HUDEP-2 (cell line): ENCODE results near the gene BTRC.
"Not testable (repeated sequence)": the region's sequence is repeated elsewhere in the genome, so short reads cannot be mapped to it uniquely, and the experiment has no call there.

ENCODE experiments used
- DNase-seq, 76 experiments: peaks; one replicate each; lab custom pipeline; 2025; ENCODE audit not compliant: unreplicated experiment in 76 of 76; lab: John Stamatoyannopoulos, UW

The BTRC gene

GRCh38 chr10:101576211-101576863 lies 222.4 kb downstream of the BTRC start:
- DNase-seq = peak in 26 of 76 experiments; percentile 6 to 45 (median 24)

- DNase-seq = no peak
These were observed 223.3 kb downstream of the BTRC start for GRCh38 chr10:101577121-101577871.

DNA sequence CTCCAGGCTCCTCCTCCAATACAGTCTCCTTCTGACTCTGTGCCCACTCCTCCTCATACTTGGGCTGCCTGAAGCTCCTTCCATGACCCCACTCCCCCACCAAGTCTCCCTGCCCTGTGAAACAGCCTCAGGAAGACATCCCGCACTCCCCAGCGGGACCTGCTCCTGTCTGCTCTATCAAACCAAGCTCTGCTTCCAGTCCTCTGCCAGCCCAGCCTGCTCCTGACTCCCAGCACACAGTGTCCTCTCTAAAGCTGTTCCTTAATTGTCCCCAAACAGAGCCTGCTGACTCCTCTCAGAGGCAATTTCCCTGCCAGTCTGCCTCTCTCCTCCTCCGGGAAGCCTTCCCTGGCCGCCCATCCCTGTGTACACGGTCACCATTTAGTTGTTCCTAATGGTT lies 224.2 kb downstream of the BTRC start:
- no peak for DNase-seq

DNA sequence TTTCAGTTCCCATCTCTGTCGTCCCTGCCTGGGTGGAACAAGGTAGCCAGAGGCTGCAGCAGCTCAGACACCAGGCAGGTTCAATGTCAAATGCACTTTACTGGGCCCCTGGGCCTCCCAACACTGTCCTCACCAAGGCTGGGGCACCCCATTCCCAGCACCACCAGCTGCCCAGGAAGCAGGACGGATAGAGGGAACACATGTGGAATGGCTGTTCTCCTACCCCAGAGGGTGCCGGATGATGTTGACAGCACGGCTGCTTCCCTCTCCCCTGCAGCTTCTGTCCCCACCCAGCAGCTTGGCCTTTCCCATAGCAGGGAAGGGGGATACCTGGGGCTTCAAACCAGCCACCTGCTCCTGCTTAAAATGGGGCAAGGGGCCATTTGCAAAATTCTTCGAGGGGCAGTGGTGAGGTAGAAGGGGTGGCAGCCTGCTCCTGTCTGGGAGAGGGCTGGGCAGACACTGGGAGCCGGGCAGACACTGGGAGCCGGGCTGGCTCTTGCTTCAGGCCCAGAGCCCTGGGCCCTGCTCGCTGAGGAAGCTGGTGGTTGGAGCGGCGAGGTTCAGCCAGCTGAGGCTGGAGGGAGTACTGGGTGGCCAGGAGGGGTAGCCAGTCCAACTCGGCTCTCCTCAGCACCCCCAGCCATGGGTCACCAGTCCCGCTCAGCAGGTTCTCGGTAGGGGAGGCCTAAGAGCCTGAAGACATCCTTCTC lies 225.0 kb downstream of the BTRC start:
- no peak for DNase-seq

DNA sequence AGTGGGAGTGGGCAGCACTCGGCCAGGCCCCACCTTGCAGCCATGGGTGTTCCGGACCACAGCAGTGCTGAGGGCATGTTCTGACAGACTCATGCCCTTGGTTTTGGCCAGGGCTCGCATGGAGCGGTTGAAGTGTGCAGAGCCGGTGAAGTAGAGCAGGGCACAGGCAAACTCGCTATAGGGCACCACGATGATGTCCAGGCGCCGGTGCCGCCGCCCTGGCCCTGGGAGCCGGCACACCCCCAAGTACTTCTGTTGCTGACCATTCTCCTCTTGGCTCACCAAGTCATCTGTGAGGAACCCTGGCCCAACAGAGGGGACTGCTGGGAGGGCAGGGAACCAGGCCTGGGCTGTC lies 225.5 kb downstream of the BTRC start:
- DNase-seq = no peak

GRCh38 chr10:101580486-101581399 lies 226.8 kb downstream of the BTRC start:
- DNase-seq = no peak

- DNase-seq = no peak
These were observed 231.9 kb downstream of the BTRC start for GRCh38 chr10:101585841-101586240.

DNA sequence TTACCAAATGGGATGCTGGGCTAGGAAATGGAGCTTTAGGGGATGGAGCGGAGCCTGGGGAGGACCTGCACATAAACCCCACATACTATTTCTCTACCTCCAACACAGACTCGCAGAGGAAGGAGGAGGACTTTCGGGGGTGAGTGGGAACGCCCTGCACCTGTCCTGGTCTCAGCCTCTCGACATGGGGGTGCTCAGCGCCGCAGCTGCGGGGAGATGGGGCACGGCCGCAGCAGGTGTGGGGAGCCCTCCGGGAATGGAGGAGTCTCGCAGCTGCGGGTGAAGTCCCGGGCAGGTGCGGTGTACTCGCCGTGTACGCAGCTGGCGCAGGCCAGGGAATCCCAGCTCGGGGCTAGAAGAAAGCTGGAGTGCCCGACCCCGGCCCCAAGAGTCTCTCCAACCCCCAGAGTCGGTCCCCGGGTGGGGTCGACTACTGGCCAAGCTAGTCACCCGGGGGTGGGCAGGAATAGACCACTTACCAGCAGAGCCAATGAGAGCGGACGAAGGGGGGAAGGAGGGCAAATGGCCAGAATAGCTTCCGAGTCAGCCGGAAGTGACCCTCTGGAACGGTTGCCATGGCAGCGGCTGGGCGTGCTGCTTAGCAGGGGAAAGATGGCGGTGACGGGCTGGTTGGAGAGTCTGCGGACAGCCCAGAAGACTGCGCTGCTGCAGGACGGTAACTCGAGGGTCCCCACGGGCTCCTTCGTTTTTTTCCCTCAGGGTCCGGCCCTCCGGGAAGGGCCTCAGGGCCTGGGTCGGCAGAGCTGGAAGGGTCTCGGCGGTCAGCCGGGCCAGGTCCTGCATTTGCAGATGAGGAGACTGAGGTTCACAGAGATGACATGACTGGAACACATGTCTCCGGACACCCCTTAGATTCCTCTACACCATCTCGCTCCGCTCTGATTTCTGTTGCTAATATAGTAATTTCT lies 234.0 kb downstream of the BTRC start, which contains the start of the genes DPCD and POLL:
Gene DPCD, plus strand, starts transcription at position 597 of the 929 bp plus-strand sequence. Its CDS starts 16 bp downstream, at position 613.
Gene POLL, minus strand, starts transcription at position 533 of the 929 bp plus-strand sequence. CDS start 897 bp downstream, outside the sequence.
- peak in 75 of 76 experiments; percentile 14 to 96 (median 87) for DNase-seq

- DNase-seq = peak in 27 of 76 experiments; percentile 5 to 46 (median 24)
These were observed 234.9 kb downstream of the BTRC start for GRCh38 chr10:101588879-101589278.

DNA sequence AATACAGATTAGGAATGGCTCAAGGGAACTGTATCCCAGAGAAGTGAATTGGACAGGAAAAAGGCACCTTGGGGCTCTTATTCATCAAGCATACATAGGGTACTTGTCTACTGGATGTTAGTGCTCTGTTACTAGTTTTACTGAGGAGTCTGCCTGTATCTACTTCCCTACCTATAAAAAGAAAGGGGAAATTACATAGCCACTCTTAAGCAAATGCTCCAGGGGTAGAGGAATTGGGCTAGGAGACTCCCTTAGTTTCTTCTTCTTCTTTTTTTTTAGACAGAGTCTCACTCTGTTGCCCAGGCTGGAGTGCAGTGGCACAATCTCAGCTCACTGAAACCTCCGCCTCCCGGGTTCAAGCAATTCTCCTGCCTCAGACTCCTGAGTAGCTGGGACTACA lies 239.4 kb downstream of the BTRC start:
- DNase-seq = not testable (repeated sequence)

DNA sequence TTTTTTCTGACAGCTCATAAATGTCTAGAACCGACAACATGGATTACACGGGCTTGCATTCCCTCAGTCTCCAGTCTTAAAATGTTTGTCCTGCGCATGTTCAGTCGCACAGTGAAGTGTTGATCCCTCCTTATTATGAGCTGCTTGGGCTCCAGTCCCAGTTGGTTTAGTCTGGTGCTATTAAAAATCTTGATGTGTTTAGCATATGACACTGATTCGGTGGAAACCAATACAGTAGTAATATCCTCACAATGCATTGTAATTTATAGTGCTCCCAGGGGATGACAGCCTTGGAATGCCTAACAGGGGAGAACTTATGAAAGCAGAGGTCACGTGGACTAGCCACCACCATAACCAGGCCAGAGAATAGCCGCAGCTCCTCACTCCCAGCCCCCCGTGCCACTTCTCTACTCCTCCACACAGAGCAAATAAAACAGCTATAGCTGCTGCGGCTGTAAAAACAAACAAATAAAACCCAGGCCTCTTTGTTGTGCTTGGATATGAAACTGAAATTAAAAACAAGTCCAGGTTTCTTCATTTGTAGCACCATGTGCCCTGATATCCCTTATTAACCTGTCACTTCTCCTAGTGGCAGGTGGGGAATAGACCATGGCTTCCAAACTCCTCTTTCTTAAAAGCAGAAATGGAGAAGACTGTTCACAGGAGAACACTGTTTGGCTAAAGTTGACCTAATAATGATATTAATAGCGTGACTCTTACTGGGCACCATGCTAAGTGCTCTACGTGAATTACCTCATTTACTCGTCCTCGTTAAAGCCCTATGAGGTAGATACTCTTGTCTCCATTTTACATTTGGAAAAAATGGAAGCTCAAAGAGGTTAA lies 241.8 kb downstream of the BTRC start:
- no peak for DNase-seq

GRCh38 chr10:101597091-101597900 lies 243.3 kb downstream of the BTRC start:
- DNase-seq = no peak

GRCh38 chr10:101601541-101601940 lies 247.6 kb downstream of the BTRC start:
- peak in 17 of 76 experiments; percentile 4 to 53 (median 13) for DNase-seq

GRCh38 chr10:101602761-101603398 lies 248.9 kb downstream of the BTRC start:
- DNase-seq = peak in 72 of 76 experiments; percentile 20 to 90 (median 70)
